ENCODE data around the gene MTARC2.

DNA sequence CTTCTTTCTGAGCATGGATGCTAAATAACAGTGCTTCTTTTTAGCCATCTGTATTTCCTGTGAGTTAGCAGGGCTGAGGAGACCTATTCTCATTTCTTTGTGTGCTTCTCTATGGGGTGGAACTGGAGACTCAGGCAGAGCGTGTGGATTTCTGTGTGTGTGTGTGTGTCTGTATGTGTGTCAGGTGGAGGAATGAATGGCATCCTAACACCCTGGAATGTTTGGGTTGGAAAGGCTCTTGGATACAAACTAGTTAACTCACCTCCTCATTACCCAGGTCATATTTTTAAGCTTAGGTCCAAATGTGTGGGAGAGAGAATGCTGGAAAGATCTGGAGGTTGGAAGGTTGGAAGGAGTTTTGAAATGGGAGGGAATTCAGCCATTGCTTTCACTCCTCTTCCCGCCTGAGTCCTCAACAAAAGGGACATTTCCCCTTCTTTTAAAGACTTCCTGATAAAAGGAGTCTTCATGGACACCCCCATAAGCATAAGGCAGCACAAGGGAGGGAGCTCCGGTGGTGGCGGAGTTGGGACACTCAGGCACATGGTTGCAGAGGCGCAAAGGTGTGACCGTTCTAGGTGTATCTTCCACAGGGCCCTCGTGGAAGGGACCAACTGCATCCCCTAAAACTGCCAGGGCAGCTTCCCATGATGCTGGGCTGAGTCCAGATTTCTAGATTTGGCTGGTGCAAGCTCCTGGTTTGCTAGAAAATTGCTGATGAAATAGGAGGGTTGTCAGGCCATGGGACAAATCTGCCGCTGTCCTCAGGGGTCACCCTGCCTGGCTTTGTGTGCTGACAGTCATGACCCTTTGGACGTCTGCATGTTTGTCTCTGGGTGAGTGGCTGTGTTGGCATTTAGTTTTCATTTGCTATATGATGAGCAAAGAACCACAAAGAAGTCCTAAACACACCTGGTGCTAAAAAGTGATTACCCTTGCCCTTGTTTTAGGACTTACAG is 76.2 kb downstream of the MTARC2 start:
- TF ChIP-seq, protein P1, sequence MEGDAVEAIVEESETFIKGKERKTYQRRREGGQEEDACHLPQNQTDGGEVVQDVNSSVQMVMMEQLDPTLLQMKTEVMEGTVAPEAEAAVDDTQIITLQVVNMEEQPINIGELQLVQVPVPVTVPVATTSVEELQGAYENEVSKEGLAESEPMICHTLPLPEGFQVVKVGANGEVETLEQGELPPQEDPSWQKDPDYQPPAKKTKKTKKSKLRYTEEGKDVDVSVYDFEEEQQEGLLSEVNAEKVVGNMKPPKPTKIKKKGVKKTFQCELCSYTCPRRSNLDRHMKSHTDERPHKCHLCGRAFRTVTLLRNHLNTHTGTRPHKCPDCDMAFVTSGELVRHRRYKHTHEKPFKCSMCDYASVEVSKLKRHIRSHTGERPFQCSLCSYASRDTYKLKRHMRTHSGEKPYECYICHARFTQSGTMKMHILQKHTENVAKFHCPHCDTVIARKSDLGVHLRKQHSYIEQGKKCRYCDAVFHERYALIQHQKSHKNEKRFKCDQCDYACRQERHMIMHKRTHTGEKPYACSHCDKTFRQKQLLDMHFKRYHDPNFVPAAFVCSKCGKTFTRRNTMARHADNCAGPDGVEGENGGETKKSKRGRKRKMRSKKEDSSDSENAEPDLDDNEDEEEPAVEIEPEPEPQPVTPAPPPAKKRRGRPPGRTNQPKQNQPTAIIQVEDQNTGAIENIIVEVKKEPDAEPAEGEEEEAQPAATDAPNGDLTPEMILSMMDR (conservative IDR thresholded peaks at IDR 0.05; ENCODE audit: low read depth, low read length), result no peak
- TF ChIP-seq EZH2 (IDR thresholded peaks at IDR 0.05; ENCODE audit: borderline replicate concordance, low read depth, low read length, poor library complexity, severe bottlenecking), result no peak
